ENCODE results near the gene PRICKLE1. TPM values are rescaled to one million over a fixed set of nuclear protein-coding genes. Genes with fewer than 3 reads are reported as not detected.

PRICKLE1 gene
- total and polyA plus RNA-seq, 2 donors (not counting 1 experiment from before 2014, with no cell fraction given): 6.3 to 21.6 TPM

DNA sequence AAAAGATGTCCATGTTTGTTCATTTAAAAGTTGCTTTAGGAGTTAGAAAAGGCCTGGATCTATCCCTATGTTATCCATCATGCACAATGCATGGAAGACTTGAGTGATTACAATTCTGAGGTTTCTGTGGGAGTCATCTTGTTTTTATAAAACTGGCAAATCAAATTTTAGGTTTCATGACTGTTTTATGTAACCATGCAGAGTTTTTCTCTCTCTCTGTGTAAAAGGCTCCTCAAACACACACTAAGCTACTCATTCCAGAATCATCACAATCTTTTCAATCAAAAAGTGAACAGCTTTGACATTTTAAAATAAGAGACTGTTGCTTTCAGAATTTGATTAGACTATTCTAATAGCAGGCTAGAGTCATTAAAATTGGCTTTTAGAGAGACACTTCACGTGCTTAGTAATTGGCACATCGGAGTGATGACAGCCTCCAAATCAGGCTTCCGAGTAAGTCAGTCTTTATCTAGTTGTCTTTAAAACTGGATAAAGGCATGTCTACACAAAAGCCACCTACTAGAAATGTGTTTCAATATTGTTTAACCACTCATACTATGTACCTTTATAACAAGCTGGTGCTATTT, 31.9 kb downstream of the PRICKLE1 start:
- no peak for ATAC-seq (ENCODE audit: low read depth)
- TF ChIP-seq CTCF (IDR thresholded peaks at IDR 0.05) (no peak), EZH2 (IDR thresholded peaks at IDR 0.05; ENCODE audit: borderline replicate concordance, insufficient read depth, low read depth, low read length, poor library complexity, severe bottlenecking) (no peak)

GRCh38 chr12:42556917-42557316, 32.6 kb downstream of the PRICKLE1 start:
- CTCF ChIA-PET: interaction anchor here (4.8 kb wide), 1 partner anchor 12 kb away, joined by 30 read pairs; no protein-coding TSS in a partner anchor

More for the DNA sequence above, 31.9 kb downstream of the PRICKLE1 start:
- peaks cover 0 to 3% (median 0%) of the 10 kb centered on the region in 4 experiments for H3K27me3 ChIP-seq (replicated peaks in 1 of 4; ENCODE audit: control extremely low read depth in 1 of 4, control insufficient read depth in 3 of 4, insufficient read depth in 4 of 4, low read length in 3 of 4)
- 100% methylated on average over 2 of the region's 3 CpGs for WGBS (ENCODE audit: insufficient coverage)
- H3K9me3 Mint-ChIP-seq (ENCODE audit: insufficient read depth): no peaks in the 10 kb centered on the region
- H2AFZ ChIP-seq (ENCODE audit: insufficient read depth, low read depth, low read length, poor library complexity, severe bottlenecking): no peak overlapping the region
- DNase-seq: no peak
- no peaks in the 10 kb centered on the region for H3K9me3 ChIP-seq (ENCODE audit: control extremely low read depth in 1 of 3, control insufficient read depth in 2 of 3, insufficient read depth in 1 of 3, low read length in 2 of 3)
- H3K4me1 ChIP-seq (ENCODE audit: control insufficient read depth in 2 of 2, insufficient read depth in 2 of 2, low read length in 2 of 2): no peaks in the 10 kb centered on the region
- H3K4me3 Mint-ChIP-seq: no peak overlapping the region
- no peak overlapping the region for H3K27ac ChIP-seq (ENCODE audit: low read length in 2 of 2)
- no peak overlapping the region for H3K27ac Mint-ChIP-seq
- intact Hi-C loops (cut with micrococcal nuclease): no loop called here
- no peaks in the 10 kb centered on the region for H3K79me2 ChIP-seq (ENCODE audit: control insufficient read depth, insufficient read depth, low read length)
- H3K9ac ChIP-seq (ENCODE audit: low read length): no peak overlapping the region
- POLR2A ChIA-PET: no interaction called here
- H3K36me3 ChIP-seq (replicated peaks in 1 of 2; ENCODE audit: control extremely low read depth in 1 of 2, control insufficient read depth in 1 of 2, extremely low read depth in 1 of 2, insufficient read depth in 2 of 2, low read length in 1 of 2): no peaks in the 10 kb centered on the region
- H3K4me3 ChIP-seq (ENCODE audit: control extremely low read depth in 1 of 5, extremely low read depth in 1 of 5, insufficient read depth in 1 of 5, low read depth in 2 of 5, low read length in 4 of 5): no peak overlapping the region
- CTCF ChIA-PET: interaction anchor here (0.9 to 4.8 kb wide), 2 partner anchors 9 to 11 kb away, joined by 3 to 30 read pairs; no protein-coding TSS in a partner anchor
- H3K4me1 Mint-ChIP-seq: no peaks in the 10 kb centered on the region
- H3K27me3 Mint-ChIP-seq: peaks cover 4% of the 10 kb centered on the region
- no peak overlapping the region for H3K4me2 ChIP-seq (replicated peaks; ENCODE audit: low read depth, low read length, poor library complexity, severe bottlenecking)
- no peaks in the 10 kb centered on the region for H4K20me1 ChIP-seq (ENCODE audit: control insufficient read depth, insufficient read depth, low read length, poor library complexity, severe bottlenecking)

More at GRCh38 chr12:42556917-42557316, 32.6 kb downstream of the PRICKLE1 start:
- no peak for TF ChIP-seq CTCF (IDR thresholded peaks at IDR 0.05)
- no peak for TF ChIP-seq EZH2 (IDR thresholded peaks at IDR 0.05; ENCODE audit: borderline replicate concordance, insufficient read depth, low read depth, low read length, poor library complexity, severe bottlenecking)
- Mint-ChIP-seq H3K4me3 (no peak overlapping the region), H3K27ac (no peak overlapping the region), H3K9me3 (ENCODE audit: insufficient read depth) (no peaks in the 10 kb centered on the region), H3K27me3 (peaks cover 8% of the 10 kb centered on the region), H3K4me1 (no peaks in the 10 kb centered on the region)
- H3K4me2 ChIP-seq (replicated peaks; ENCODE audit: low read depth, low read length, poor library complexity, severe bottlenecking): no peak overlapping the region
- ATAC-seq (ENCODE audit: low read depth): no peak
- no peaks in the 10 kb centered on the region for H3K79me2 ChIP-seq (ENCODE audit: control insufficient read depth, insufficient read depth, low read length)
- POLR2A ChIA-PET: no interaction called here
- no peaks in the 10 kb centered on the region for H3K9me3 ChIP-seq (ENCODE audit: control extremely low read depth in 1 of 3, control insufficient read depth in 2 of 3, insufficient read depth in 1 of 3, low read length in 2 of 3)
- WGBS (ENCODE audit: insufficient coverage): no CpG with 5 or more reads among the region's 2 CpGs
- H3K27ac ChIP-seq (ENCODE audit: low read length in 2 of 2): no peak overlapping the region
- H3K9ac ChIP-seq (ENCODE audit: low read length): no peak overlapping the region
- intact Hi-C loops (cut with micrococcal nuclease): no loop called here
- no peak for DNase-seq
- no peaks in the 10 kb centered on the region for H3K36me3 ChIP-seq (replicated peaks in 1 of 2; ENCODE audit: control extremely low read depth in 1 of 2, control insufficient read depth in 1 of 2, extremely low read depth in 1 of 2, insufficient read depth in 2 of 2, low read length in 1 of 2)
- no peak overlapping the region for H3K4me3 ChIP-seq (ENCODE audit: control extremely low read depth in 1 of 5, extremely low read depth in 1 of 5, insufficient read depth in 1 of 5, low read depth in 2 of 5, low read length in 4 of 5)
- no peak overlapping the region for H2AFZ ChIP-seq (ENCODE audit: insufficient read depth, low read depth, low read length, poor library complexity, severe bottlenecking)
- H3K4me1 ChIP-seq (ENCODE audit: control insufficient read depth in 2 of 2, insufficient read depth in 2 of 2, low read length in 2 of 2): no peaks in the 10 kb centered on the region
- peaks cover 0 to 3% (median 0%) of the 10 kb centered on the region in 4 experiments for H3K27me3 ChIP-seq (replicated peaks in 1 of 4; ENCODE audit: control extremely low read depth in 1 of 4, control insufficient read depth in 3 of 4, insufficient read depth in 4 of 4, low read length in 3 of 4)
- no peaks in the 10 kb centered on the region for H4K20me1 ChIP-seq (ENCODE audit: control insufficient read depth, insufficient read depth, low read length, poor library complexity, severe bottlenecking)
